HepG2 (cell line): Measurements from ENCODE around the gene KIF19. TPM values are rescaled to one million over a fixed set of nuclear protein-coding genes. Genes with fewer than 3 reads are reported as not detected.

Experiments used
- BRCA1 ChIP-seq: sonication (generic); formaldehyde crosslinking; IDR thresholded peaks from 2 replicates; pipeline ENCODE4 v1.4.0; 2020; ENCODE audit warnings: missing genetic modification reagents
- CC2D1A ChIP-seq: sonication (generic); formaldehyde crosslinking; IDR thresholded peaks from 2 replicates; pipeline ENCODE4 v1.8.1; 2023; ENCODE audit warnings: mild to moderate bottlenecking, missing genetic modification reagents
- DNMT3B ChIP-seq: conservative IDR thresholded peaks from 2 replicates; pipeline ENCODE4 v1.6.1; 2016; ENCODE audit warnings: missing biosample characterization, control low read depth
- GATAD2A ChIP-seq: IDR thresholded peaks from 2 replicates; pipeline ENCODE4 v1.6.1; 2016
- HNRNPUL1 ChIP-seq: fragments of 200-400 bp; formaldehyde crosslinking; IDR thresholded peaks from 2 replicates; pipeline ENCODE4 v1.6.1; 2017; ENCODE audit warnings: low read depth, mild to moderate bottlenecking, low read length, moderate library complexity
- PHF21A ChIP-seq: sonication (generic); formaldehyde crosslinking; IDR thresholded peaks from 2 replicates; pipeline ENCODE4 v1.5.0; 2020; ENCODE audit warnings: mild to moderate bottlenecking, missing genetic modification reagents
- XRCC5 ChIP-seq: fragments of 200-400 bp; formaldehyde crosslinking; optimal IDR thresholded peaks from 2 replicates; pipeline ENCODE3; 2017; ENCODE audit warnings: mild to moderate bottlenecking, low read length
- ZNF460 ChIP-seq: sonication (generic); formaldehyde crosslinking; IDR thresholded peaks from 2 replicates; pipeline ENCODE4 v1.5.1; 2020; ENCODE audit warnings: missing genetic modification reagents, mild to moderate bottlenecking, borderline replicate concordance
- ZNF678 ChIP-seq: sonication (generic); formaldehyde crosslinking; IDR thresholded peaks from 2 replicates; pipeline ENCODE4 v1.4.0; 2020; ENCODE audit warnings: mild to moderate bottlenecking, missing genetic modification reagents
- polyA plus RNA-seq, 8 experiments: library from polyadenylated mRNA; depleted of rRNA in 3 of 8; stranded (reverse) in 7 of 8; unstranded in 1 of 8; fragments of >200 nt; fragmentation: Illumina TruSeq in 4 of 8; extraction: Trizol in 4 of 8; gene quantifications; 2 replicates each; pipeline versions ENCODE4 v1.2.1 to v1.2.3, GENCODE V29; 2011 to 2016; ENCODE audit warnings: low read depth in 4 of 8, missing spikeins in 1 of 8, mixed read lengths in 1 of 8; ENCODE audit not compliant: insufficient read depth in 1 of 8
- total RNA-seq, 5 experiments: library from RNA; depleted of rRNA; stranded (reverse); fragments of >200 nt; fragmentation: Illumina TruSeq; extraction: Trizol; gene quantifications; 2 replicates each; pipeline ENCODE4 v1.2.3, GENCODE V29; 2016; ENCODE audit warnings: low read depth in 1 of 5
- TF ChIP-seq, protein P1 (sequence below): sonication (generic); formaldehyde crosslinking; IDR thresholded peaks from 2 replicates; pipeline ENCODE4 v1.5.1; 2020; ENCODE audit warnings: mild to moderate bottlenecking, missing genetic modification reagents, moderate library complexity
- TF ChIP-seq, protein P2 (sequence below): sonication (generic); formaldehyde crosslinking; IDR thresholded peaks from 2 replicates; pipeline ENCODE4 v1.4.0; 2020; ENCODE audit warnings: missing genetic modification reagents, borderline replicate concordance
- TF ChIP-seq, protein P3 (sequence below): IDR thresholded peaks from 2 replicates; pipeline ENCODE4 v1.6.1; 2018; ENCODE audit warnings: missing genetic modification reagents, mild to moderate bottlenecking, missing compliant biosample characterization
- TF ChIP-seq, protein P4 (sequence below): sonication (generic); formaldehyde crosslinking; IDR thresholded peaks from 2 replicates; pipeline ENCODE4 v1.5.0; 2020; ENCODE audit warnings: missing genetic modification reagents

The KIF19 gene
- total and polyA plus RNA-seq, 2 of the 13 experiments (the other 11 are each of a cell fraction or from before 2014, with no cell fraction given) = not detected

DNA sequence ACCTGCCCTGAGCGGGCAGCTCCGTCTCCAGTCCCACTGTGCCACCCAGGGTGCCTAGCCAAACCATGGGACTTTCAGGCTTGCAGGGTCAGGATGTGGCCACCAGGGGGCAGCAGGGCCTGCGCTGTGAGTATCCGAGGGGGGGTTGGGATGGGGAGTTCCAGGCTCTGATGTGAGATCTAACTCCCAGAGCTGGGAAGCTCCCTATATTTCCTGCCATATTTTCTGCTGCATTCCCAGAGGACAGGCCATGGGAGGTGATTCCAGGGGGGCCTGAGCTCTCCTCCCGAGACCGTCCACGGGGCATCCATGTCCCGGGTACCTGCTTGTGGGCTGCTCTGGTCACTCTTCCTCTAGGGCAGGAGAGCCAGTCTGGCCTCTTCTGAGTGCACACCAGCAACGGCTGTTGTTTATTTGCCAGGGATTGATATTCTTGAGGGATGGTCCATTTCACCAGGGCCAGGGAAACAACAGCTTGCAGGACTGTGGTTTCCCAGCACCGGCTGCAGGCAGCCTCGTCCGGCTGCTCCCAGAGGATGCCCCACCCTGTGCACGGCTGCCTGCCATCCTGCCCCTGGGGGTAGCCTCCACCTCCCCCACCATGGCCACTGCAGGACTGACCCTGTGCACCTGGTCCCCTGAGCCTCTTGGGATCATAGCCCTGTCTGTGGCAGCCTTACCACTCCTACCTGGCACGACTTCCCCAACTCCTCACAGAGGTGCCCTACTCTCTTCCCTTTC, 42.5 kb downstream of the KIF19 start (continued):
- TF ChIP-seq, protein P1, sequence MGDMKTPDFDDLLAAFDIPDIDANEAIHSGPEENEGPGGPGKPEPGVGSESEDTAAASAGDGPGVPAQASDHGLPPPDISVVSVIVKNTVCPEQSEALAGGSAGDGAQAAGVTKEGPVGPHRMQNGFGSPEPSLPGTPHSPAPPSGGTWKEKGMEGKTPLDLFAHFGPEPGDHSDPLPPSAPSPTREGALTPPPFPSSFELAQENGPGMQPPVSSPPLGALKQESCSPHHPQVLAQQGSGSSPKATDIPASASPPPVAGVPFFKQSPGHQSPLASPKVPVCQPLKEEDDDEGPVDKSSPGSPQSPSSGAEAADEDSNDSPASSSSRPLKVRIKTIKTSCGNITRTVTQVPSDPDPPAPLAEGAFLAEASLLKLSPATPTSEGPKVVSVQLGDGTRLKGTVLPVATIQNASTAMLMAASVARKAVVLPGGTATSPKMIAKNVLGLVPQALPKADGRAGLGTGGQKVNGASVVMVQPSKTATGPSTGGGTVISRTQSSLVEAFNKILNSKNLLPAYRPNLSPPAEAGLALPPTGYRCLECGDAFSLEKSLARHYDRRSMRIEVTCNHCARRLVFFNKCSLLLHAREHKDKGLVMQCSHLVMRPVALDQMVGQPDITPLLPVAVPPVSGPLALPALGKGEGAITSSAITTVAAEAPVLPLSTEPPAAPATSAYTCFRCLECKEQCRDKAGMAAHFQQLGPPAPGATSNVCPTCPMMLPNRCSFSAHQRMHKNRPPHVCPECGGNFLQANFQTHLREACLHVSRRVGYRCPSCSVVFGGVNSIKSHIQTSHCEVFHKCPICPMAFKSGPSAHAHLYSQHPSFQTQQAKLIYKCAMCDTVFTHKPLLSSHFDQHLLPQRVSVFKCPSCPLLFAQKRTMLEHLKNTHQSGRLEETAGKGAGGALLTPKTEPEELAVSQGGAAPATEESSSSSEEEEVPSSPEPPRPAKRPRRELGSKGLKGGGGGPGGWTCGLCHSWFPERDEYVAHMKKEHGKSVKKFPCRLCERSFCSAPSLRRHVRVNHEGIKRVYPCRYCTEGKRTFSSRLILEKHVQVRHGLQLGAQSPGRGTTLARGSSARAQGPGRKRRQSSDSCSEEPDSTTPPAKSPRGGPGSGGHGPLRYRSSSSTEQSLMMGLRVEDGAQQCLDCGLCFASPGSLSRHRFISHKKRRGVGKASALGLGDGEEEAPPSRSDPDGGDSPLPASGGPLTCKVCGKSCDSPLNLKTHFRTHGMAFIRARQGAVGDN (CRISPR knock-in tag) = peak; percentile 39
- 0 out of 2 replicates have a peak, but pooled peaks have one; percentile 14 for TF ChIP-seq GATAD2A
- peak; percentile 95 for TF ChIP-seq XRCC5
- TF ChIP-seq, protein P2, sequence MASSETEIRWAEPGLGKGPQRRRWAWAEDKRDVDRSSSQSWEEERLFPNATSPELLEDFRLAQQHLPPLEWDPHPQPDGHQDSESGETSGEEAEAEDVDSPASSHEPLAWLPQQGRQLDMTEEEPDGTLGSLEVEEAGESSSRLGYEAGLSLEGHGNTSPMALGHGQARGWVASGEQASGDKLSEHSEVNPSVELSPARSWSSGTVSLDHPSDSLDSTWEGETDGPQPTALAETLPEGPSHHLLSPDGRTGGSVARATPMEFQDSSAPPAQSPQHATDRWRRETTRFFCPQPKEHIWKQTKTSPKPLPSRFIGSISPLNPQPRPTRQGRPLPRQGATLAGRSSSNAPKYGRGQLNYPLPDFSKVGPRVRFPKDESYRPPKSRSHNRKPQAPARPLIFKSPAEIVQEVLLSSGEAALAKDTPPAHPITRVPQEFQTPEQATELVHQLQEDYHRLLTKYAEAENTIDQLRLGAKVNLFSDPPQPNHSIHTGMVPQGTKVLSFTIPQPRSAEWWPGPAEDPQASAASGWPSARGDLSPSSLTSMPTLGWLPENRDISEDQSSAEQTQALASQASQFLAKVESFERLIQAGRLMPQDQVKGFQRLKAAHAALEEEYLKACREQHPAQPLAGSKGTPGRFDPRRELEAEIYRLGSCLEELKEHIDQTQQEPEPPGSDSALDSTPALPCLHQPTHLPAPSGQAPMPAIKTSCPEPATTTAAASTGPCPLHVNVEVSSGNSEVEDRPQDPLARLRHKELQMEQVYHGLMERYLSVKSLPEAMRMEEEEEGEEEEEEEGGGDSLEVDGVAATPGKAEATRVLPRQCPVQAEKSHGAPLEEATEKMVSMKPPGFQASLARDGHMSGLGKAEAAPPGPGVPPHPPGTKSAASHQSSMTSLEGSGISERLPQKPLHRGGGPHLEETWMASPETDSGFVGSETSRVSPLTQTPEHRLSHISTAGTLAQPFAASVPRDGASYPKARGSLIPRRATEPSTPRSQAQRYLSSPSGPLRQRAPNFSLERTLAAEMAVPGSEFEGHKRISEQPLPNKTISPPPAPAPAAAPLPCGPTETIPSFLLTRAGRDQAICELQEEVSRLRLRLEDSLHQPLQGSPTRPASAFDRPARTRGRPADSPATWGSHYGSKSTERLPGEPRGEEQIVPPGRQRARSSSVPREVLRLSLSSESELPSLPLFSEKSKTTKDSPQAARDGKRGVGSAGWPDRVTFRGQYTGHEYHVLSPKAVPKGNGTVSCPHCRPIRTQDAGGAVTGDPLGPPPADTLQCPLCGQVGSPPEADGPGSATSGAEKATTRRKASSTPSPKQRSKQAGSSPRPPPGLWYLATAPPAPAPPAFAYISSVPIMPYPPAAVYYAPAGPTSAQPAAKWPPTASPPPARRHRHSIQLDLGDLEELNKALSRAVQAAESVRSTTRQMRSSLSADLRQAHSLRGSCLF = no peak
- no peak for TF ChIP-seq ZNF678 (CRISPR knock-in tag)
- no peak for TF ChIP-seq DNMT3B
- TF ChIP-seq, protein P3, sequence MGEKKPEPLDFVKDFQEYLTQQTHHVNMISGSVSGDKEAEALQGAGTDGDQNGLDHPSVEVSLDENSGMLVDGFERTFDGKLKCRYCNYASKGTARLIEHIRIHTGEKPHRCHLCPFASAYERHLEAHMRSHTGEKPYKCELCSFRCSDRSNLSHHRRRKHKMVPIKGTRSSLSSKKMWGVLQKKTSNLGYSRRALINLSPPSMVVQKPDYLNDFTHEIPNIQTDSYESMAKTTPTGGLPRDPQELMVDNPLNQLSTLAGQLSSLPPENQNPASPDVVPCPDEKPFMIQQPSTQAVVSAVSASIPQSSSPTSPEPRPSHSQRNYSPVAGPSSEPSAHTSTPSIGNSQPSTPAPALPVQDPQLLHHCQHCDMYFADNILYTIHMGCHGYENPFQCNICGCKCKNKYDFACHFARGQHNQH (CRISPR knock-in tag) = 0 out of 2 replicates have a peak, but pooled peaks have one; percentile 18
- TF ChIP-seq, protein P4, sequence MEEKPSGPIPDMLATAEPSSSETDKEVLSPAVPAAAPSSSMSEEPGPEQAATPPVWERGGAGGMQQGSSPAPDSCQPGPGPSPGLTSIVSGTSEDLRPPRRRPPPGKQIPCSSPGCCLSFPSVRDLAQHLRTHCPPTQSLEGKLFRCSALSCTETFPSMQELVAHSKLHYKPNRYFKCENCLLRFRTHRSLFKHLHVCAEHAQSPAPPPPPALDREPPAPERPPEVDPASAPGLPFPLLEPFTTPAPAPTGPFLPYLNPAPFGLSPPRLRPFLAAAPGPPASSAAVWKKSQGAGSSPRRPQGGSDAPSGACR = no peak
- no peak for TF ChIP-seq HNRNPUL1
- no peak for TF ChIP-seq PHF21A (CRISPR knock-in tag)
- TF ChIP-seq ZNF460 (CRISPR knock-in tag) = no peak
- no peak for TF ChIP-seq BRCA1 (CRISPR knock-in tag)
- no peak for TF ChIP-seq CC2D1A (CRISPR knock-in tag)
